ENCODE measurements around the gene RABGAP1L.

RABGAP1L gene

DNA sequence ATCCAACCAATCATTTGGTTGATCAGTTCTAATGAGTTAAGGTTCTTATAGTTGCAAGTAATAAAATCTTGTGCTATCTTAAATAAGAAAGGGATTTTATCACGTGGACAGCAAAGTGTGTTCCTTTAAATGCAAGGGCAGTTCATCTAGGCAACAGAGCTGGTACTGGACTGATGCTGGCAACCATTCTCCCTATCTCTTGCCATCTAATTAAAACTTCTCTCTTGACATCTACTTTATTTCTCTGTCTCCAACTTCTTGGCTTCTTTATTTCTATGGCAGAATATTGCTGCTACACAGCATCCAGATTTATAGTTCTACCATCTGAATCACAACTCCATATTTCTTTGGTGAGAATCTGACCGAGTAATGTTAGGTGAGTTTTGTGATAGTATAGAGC lies 725.2 kb downstream of the RABGAP1L start:
- H3K23ac ChIP-seq (ENCODE audit: low read depth, low read length, poor library complexity), result no peak overlapping the region
- H4K91ac ChIP-seq (ENCODE audit: low read depth, low read length, poor library complexity), result no peak overlapping the region
- no peak overlapping the region for H3K9ac ChIP-seq (ENCODE audit: low read depth, low read length, poor library complexity)
- no CpG with 5 or more reads among the region's 2 CpGs for WGBS, 2 donors (ENCODE audit: extremely low coverage in 2 of 2, insufficient read length in 2 of 2, insufficient replicate concordance in 1 of 2)
- no peak overlapping the region for H3K27ac ChIP-seq (replicated peaks; ENCODE audit: low read length)
- no peak overlapping the region for H3K4me2 ChIP-seq (ENCODE audit: insufficient read depth, low read length, poor library complexity, severe bottlenecking)
- no peak overlapping the region for H3K14ac ChIP-seq (ENCODE audit: low read length)
- H3K4me1 ChIP-seq (ENCODE audit: control insufficient read depth in 2 of 2, insufficient read depth in 1 of 2, low read depth in 1 of 2, low read length in 2 of 2), result no peaks in the 10 kb centered on the region
- no peaks in the 10 kb centered on the region for H3K36me3 ChIP-seq (replicated peaks in 1 of 2; ENCODE audit: control insufficient read depth in 2 of 2, insufficient read depth in 2 of 2, low read length in 2 of 2)
- no peak overlapping the region for H2BK5ac ChIP-seq (ENCODE audit: low read length)
- no peak overlapping the region for H2BK15ac ChIP-seq (ENCODE audit: low read length)
- H2BK120ac ChIP-seq (ENCODE audit: low read depth, low read length), result no peak overlapping the region
- DNase-seq (ENCODE audit: low spot score), result no peak
- H3K4ac ChIP-seq (ENCODE audit: low read length), result no peak overlapping the region
- no peaks in the 10 kb centered on the region for H3K9me3 ChIP-seq (replicated peaks in 1 of 2; ENCODE audit: control insufficient read depth in 2 of 2, insufficient read depth in 1 of 2, low read depth in 1 of 2, low read length in 2 of 2)
- no peaks in the 10 kb centered on the region for H3K79me1 ChIP-seq (ENCODE audit: low read depth, low read length)
- H3K18ac ChIP-seq (ENCODE audit: low read length), result no peak overlapping the region
- H3K4me3 ChIP-seq (ENCODE audit: low read length in 2 of 2), result no peak overlapping the region
- H2AK5ac ChIP-seq (ENCODE audit: low read depth, low read length), result no peak overlapping the region
- H3K27me3 ChIP-seq (ENCODE audit: control insufficient read depth in 3 of 3, insufficient read depth in 3 of 3, low read depth in 1 of 3, low read length in 3 of 3), result no peaks in the 10 kb centered on the region
- no peak overlapping the region for H2AFZ ChIP-seq (ENCODE audit: low read length)
- H2BK12ac ChIP-seq (ENCODE audit: low read length), result no peak overlapping the region
- no peak overlapping the region for H4K8ac ChIP-seq (ENCODE audit: low read depth, low read length)

DNA sequence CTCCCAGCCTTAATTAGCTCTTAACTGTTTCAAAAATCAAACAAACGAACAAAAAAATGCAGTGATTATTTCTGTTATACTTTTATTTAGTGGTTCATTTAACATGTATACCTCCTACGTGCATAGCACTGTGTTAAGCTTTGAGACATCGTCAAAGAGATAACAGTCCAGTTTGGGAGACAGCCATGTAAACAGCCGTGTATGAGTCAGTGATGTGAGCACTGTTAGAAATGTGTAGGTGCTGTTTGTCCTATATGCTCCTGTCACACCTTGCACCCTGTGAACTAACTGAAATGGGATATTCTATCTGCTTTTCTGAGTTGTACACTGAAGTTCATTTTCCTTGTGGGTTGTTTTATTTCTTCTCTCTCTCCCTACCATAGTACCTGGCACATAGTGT lies 730.7 kb downstream of the RABGAP1L start:
- Histone ChIP-seq H2BK12ac (ENCODE audit: low read length) (no peak overlapping the region), H4K91ac (ENCODE audit: low read depth, low read length, poor library complexity) (no peak overlapping the region), H3K27me3 (ENCODE audit: control insufficient read depth in 3 of 3, insufficient read depth in 3 of 3, low read depth in 1 of 3, low read length in 3 of 3) (no peaks in the 10 kb centered on the region), H2BK120ac (ENCODE audit: low read depth, low read length) (no peak overlapping the region), H3K4ac (ENCODE audit: low read length) (no peak overlapping the region), H3K23ac (ENCODE audit: low read depth, low read length, poor library complexity) (no peak overlapping the region), H4K8ac (ENCODE audit: low read depth, low read length) (no peak overlapping the region), H3K36me3 (replicated peaks in 1 of 2; ENCODE audit: control insufficient read depth in 2 of 2, insufficient read depth in 2 of 2, low read length in 2 of 2) (no peaks in the 10 kb centered on the region), H3K4me2 (ENCODE audit: insufficient read depth, low read length, poor library complexity, severe bottlenecking) (no peak overlapping the region), H3K27ac (replicated peaks; ENCODE audit: low read length) (no peak overlapping the region), H2BK15ac (ENCODE audit: low read length) (no peak overlapping the region), H3K79me1 (ENCODE audit: low read depth, low read length) (no peaks in the 10 kb centered on the region), H3K9ac (ENCODE audit: low read depth, low read length, poor library complexity) (no peak overlapping the region), H2AFZ (ENCODE audit: low read length) (no peak overlapping the region), H3K18ac (ENCODE audit: low read length) (no peak overlapping the region), H3K4me3 (ENCODE audit: low read length in 2 of 2) (no peak overlapping the region), H2AK5ac (ENCODE audit: low read depth, low read length) (no peak overlapping the region), H3K14ac (ENCODE audit: low read length) (no peak overlapping the region), H2BK5ac (ENCODE audit: low read length) (no peak overlapping the region), H3K4me1 (ENCODE audit: control insufficient read depth in 2 of 2, insufficient read depth in 1 of 2, low read depth in 1 of 2, low read length in 2 of 2) (no peaks in the 10 kb centered on the region), H3K9me3 (replicated peaks in 1 of 2; ENCODE audit: control insufficient read depth in 2 of 2, insufficient read depth in 1 of 2, low read depth in 1 of 2, low read length in 2 of 2) (no peaks in the 10 kb centered on the region)
- DNase-seq (ENCODE audit: low spot score), result no peak
- WGBS, 2 donors (ENCODE audit: extremely low coverage in 2 of 2, insufficient read length in 2 of 2, insufficient replicate concordance in 1 of 2), result no CpG with 5 or more reads among the region's 4 CpGs

DNA sequence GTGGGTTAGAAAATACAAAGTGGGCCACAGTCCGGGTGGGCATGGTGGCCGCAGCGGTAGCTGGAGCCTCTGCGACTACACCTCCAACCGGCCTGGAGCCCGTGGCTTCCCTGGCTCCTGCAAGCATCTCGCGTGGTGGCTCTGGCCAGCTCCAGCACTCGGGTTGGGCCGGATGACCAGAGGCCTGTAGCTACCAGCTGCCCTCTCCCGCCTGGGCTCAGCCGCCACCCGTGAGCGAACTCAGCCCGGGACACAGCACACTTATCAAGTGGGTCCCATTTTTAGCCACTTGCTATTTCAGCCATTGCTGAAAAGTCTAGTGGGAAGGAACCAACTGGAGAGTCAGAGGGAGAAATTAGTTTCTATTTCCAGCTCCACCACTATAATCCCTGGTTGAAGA lies 732.7 kb downstream of the RABGAP1L start:
- no peak for DNase-seq (ENCODE audit: low spot score)
- no peak overlapping the region for H2AFZ ChIP-seq (ENCODE audit: low read length)
- no peak overlapping the region for H2BK5ac ChIP-seq (ENCODE audit: low read length)
- H4K91ac ChIP-seq (ENCODE audit: low read depth, low read length, poor library complexity), result no peak overlapping the region
- H2AK5ac ChIP-seq (ENCODE audit: low read depth, low read length), result no peak overlapping the region
- H3K4ac ChIP-seq (ENCODE audit: low read length), result no peak overlapping the region
- H2BK12ac ChIP-seq (ENCODE audit: low read length), result no peak overlapping the region
- no peaks in the 10 kb centered on the region for H3K27me3 ChIP-seq (ENCODE audit: control insufficient read depth in 3 of 3, insufficient read depth in 3 of 3, low read depth in 1 of 3, low read length in 3 of 3)
- H3K4me2 ChIP-seq (ENCODE audit: insufficient read depth, low read length, poor library complexity, severe bottlenecking), result no peak overlapping the region
- no peaks in the 10 kb centered on the region for H3K79me1 ChIP-seq (ENCODE audit: low read depth, low read length)
- H3K4me3 ChIP-seq (ENCODE audit: low read length in 2 of 2), result no peak overlapping the region
- no peak overlapping the region for H3K18ac ChIP-seq (ENCODE audit: low read length)
- H2BK120ac ChIP-seq (ENCODE audit: low read depth, low read length), result no peak overlapping the region
- no peak overlapping the region for H4K8ac ChIP-seq (ENCODE audit: low read depth, low read length)
- H2BK15ac ChIP-seq (ENCODE audit: low read length), result no peak overlapping the region
- H3K27ac ChIP-seq (replicated peaks; ENCODE audit: low read length), result no peak overlapping the region
- no peak overlapping the region for H3K9ac ChIP-seq (ENCODE audit: low read depth, low read length, poor library complexity)
- H3K9me3 ChIP-seq (replicated peaks in 1 of 2; ENCODE audit: control insufficient read depth in 2 of 2, insufficient read depth in 1 of 2, low read depth in 1 of 2, low read length in 2 of 2), result no peaks in the 10 kb centered on the region
- H3K4me1 ChIP-seq (ENCODE audit: control insufficient read depth in 2 of 2, insufficient read depth in 1 of 2, low read depth in 1 of 2, low read length in 2 of 2), result no peaks in the 10 kb centered on the region
- WGBS, 2 donors (ENCODE audit: extremely low coverage in 2 of 2, insufficient read length in 2 of 2, insufficient replicate concordance in 1 of 2), result no CpG with 5 or more reads among the region's 15 CpGs
- H3K14ac ChIP-seq (ENCODE audit: low read length), result no peak overlapping the region
- H3K36me3 ChIP-seq (replicated peaks in 1 of 2; ENCODE audit: control insufficient read depth in 2 of 2, insufficient read depth in 2 of 2, low read length in 2 of 2), result no peaks in the 10 kb centered on the region
- no peak overlapping the region for H3K23ac ChIP-seq (ENCODE audit: low read depth, low read length, poor library complexity)

- Histone ChIP-seq H2BK15ac (ENCODE audit: low read length) (no peak overlapping the region), H4K8ac (ENCODE audit: low read depth, low read length) (no peak overlapping the region), H3K4me1 (ENCODE audit: control insufficient read depth in 2 of 2, insufficient read depth in 1 of 2, low read depth in 1 of 2, low read length in 2 of 2) (no peaks in the 10 kb centered on the region), H3K4me2 (ENCODE audit: insufficient read depth, low read length, poor library complexity, severe bottlenecking) (no peak overlapping the region), H3K9me3 (replicated peaks in 1 of 2; ENCODE audit: control insufficient read depth in 2 of 2, insufficient read depth in 1 of 2, low read depth in 1 of 2, low read length in 2 of 2) (no peaks in the 10 kb centered on the region), H2BK5ac (ENCODE audit: low read length) (no peak overlapping the region), H3K23ac (ENCODE audit: low read depth, low read length, poor library complexity) (no peak overlapping the region), H3K9ac (ENCODE audit: low read depth, low read length, poor library complexity) (no peak overlapping the region), H2BK12ac (ENCODE audit: low read length) (no peak overlapping the region), H3K14ac (ENCODE audit: low read length) (no peak overlapping the region), H4K91ac (ENCODE audit: low read depth, low read length, poor library complexity) (no peak overlapping the region), H3K4me3 (ENCODE audit: low read length in 2 of 2) (no peak overlapping the region), H2AFZ (ENCODE audit: low read length) (no peak overlapping the region), H2BK120ac (ENCODE audit: low read depth, low read length) (no peak overlapping the region), H3K4ac (ENCODE audit: low read length) (no peak overlapping the region), H3K18ac (ENCODE audit: low read length) (no peak overlapping the region), H3K79me1 (ENCODE audit: low read depth, low read length) (no peaks in the 10 kb centered on the region), H3K27me3 (ENCODE audit: control insufficient read depth in 3 of 3, insufficient read depth in 3 of 3, low read depth in 1 of 3, low read length in 3 of 3) (no peaks in the 10 kb centered on the region), H3K27ac (replicated peaks; ENCODE audit: low read length) (no peak overlapping the region), H2AK5ac (ENCODE audit: low read depth, low read length) (no peak overlapping the region), H3K36me3 (replicated peaks in 1 of 2; ENCODE audit: control insufficient read depth in 2 of 2, insufficient read depth in 2 of 2, low read length in 2 of 2) (no peaks in the 10 kb centered on the region)
- WGBS, 2 donors (ENCODE audit: extremely low coverage in 2 of 2, insufficient read length in 2 of 2, insufficient replicate concordance in 1 of 2), result no CpG with 5 or more reads among the region's 2 CpGs
- DNase-seq (ENCODE audit: low spot score), result no peak
Observed at GRCh38 chr1:174894117-174894762, 734.9 kb downstream of the RABGAP1L start.

Measured in neuronal stem cell (in vitro differentiated cells).